GM20000 (cell line): ENCODE data around the gene LCE1B.

Experiments
- DNase-seq: peaks from one replicate; pipeline ENCODE4 v3.0.0; 2012; ENCODE audit warnings: low spot score
- TF ChIP-seq, protein P1 (sequence below): IDR thresholded peaks from 2 replicates; pipeline ENCODE4 v1.5.1; 2012; ENCODE audit warnings: mild to moderate bottlenecking, control low read depth; ENCODE audit errors: extremely low read depth, missing control alignments

Gene LCE1B

GRCh38 chr1:152823294-152823693, 11.5 kb downstream of the LCE1B start:
- TF ChIP-seq, protein P1, sequence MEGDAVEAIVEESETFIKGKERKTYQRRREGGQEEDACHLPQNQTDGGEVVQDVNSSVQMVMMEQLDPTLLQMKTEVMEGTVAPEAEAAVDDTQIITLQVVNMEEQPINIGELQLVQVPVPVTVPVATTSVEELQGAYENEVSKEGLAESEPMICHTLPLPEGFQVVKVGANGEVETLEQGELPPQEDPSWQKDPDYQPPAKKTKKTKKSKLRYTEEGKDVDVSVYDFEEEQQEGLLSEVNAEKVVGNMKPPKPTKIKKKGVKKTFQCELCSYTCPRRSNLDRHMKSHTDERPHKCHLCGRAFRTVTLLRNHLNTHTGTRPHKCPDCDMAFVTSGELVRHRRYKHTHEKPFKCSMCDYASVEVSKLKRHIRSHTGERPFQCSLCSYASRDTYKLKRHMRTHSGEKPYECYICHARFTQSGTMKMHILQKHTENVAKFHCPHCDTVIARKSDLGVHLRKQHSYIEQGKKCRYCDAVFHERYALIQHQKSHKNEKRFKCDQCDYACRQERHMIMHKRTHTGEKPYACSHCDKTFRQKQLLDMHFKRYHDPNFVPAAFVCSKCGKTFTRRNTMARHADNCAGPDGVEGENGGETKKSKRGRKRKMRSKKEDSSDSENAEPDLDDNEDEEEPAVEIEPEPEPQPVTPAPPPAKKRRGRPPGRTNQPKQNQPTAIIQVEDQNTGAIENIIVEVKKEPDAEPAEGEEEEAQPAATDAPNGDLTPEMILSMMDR, result no peak
- DNase-seq, result no peak

DNA sequence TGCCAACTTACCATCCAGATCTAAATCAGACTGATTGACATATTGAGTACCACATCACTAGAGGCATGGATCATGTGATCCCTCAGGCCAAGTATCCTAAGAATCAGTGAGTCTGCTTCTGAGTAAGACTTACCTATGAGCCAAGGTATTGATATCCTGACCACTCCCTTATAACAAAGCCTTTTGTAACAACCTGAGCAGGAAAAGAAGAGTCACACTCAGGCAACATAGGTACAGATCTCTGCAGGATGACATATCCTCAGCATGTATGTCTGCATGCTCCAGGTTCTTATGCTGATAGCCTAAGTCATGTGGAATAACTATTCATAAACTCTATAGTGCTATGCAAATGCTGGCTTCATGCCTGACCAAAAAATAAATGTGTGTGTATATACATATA, 13.2 kb downstream of the LCE1B start:
- TF ChIP-seq, protein P1, result no peak
- no peak for DNase-seq

GRCh38 chr1:152827173-152827572, 15.4 kb downstream of the LCE1B start, which contains the start of gene LCE1A:
LCE1A (plus strand) TSS chr1:152827473; CDS start chr1:152827473, 0 bp downstream.
- TF ChIP-seq, protein P1, result no peak
- no peak for DNase-seq

- no peak for DNase-seq
- TF ChIP-seq, protein P1, result no peak
Measured at GRCh38 chr1:152836870-152837269, 25.1 kb downstream of the LCE1B start.

DNA sequence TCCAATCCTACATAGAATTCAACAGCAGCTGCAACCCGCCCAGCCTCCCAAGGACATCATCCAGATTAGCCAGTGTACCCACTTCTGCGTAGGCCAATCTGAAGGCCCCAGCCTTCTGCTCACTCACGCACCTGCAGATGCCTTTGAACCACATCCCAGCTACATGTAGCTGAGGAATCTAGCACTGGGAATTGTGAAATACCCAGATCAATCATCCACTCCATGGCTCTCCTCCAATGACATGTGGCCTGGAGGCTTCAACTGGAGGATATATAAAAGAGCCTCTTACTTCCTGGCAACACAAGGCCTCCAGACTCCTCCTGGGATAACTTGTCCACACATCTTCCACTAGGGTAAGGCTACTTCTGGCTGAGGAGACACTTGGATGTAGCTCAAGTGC, 30.8 kb downstream of the LCE1B start, which contains the start of gene LCE6A:
TSS of gene LCE6A (plus strand) at position 301 of the 400 bp plus-strand sequence. CDS start 665 bp downstream, outside the sequence.
- TF ChIP-seq, protein P1, result no peak
- no peak for DNase-seq

DNA sequence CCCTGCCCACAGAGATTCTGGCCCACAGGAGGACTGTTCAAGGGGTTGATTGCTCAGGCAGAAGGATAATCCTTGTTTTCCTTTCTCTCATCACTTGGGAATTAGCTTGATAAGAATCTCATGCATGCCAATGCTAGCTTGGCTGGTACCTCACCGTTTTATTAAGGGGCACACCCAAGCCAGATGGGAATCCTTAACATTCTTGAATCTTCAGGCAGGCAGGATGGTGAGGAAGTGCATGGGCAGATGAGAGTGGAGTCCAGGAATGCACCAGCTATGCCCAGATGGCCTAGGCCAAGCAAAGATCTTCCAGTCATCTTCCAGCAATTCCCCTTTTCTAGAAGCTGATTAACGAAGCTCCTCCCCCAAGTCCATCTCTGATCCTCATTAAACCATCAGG, 43.9 kb downstream of the LCE1B start:
- DNase-seq, result no peak
- TF ChIP-seq, protein P1, result no peak

DNA sequence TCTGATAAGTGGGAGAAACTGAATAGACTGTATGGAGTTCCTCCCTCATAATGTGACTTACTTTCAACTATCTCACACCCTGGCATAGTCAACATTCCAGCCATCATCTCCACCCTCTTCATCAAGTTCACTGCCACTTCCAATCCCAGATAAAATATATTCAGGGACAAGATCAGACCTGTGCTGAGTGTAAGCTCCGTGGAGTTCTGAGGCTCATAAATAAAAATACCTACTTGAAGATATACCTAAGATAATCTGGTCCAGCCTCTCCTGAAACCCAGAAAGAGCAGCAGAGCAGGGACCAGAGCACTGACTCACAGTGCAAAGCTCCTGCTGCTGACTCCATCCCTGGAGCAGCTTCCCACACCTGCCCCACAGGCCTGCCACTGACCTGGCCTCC, 46.3 kb downstream of the LCE1B start:
- no peak for DNase-seq
- TF ChIP-seq, protein P1, result no peak
